ENCODE data around the gene SLC34A3. TPM values are rescaled to one million over a fixed set of nuclear protein-coding genes. Genes with fewer than 3 reads are reported as not detected.

SLC34A3 gene
- not detected for polyA plus RNA-seq

DNA sequence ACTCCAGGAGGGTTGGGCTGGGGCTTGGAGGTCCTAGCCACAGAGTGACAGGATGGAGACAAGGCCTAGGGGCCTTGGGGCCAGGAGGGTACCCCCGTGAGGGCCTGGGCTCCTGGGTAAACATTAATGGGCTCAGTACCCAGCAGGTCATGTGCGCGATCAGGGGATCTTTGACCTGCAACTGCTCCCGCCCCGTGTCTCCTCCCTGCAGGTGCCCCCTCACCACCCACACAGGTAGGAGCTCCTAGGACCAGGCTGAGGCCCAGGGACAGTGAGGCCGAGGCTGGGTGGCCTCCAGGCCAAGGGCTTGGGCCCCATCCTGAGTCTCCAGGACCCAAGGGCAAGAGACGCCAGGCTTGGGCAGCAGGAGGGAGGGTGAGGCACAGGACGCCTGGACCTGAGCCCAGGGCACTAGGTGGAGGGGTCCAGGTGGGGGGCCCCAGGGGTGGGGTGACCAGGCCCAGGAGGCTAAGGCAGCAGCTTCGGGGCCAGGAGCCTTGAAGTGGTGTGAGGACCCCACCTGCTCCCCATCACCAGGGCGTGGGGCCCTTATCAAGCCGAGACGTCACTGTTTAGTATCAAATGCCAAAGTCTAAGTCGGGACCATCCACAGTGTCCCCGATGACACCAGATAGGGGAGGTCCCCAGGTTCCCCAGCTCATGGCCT, at the start of gene SLC34A3:
Gene SLC34A3, plus strand, starts transcription at position 197 of the 667 bp plus-strand sequence. CDS start 802 bp downstream, outside the sequence.
- H3K36me3 Mint-ChIP-seq, result no peaks in the 10 kb centered on the region
- H3K27ac Mint-ChIP-seq, result no peak within 1 kb of the TSS
- H3K9me3 Mint-ChIP-seq, result no peaks in the 10 kb centered on the region
- DNase-seq, result no peak
- H3K4me1 Mint-ChIP-seq, result no peaks in the 10 kb centered on the region
- H3K4me3 Mint-ChIP-seq, result no peak within 1 kb of the TSS
- H3K27me3 Mint-ChIP-seq (ENCODE audit: low read depth in 3 of 3), result peaks cover 0 to 9% (median 2%) of the 10 kb centered on the region in 3 donors

DNA sequence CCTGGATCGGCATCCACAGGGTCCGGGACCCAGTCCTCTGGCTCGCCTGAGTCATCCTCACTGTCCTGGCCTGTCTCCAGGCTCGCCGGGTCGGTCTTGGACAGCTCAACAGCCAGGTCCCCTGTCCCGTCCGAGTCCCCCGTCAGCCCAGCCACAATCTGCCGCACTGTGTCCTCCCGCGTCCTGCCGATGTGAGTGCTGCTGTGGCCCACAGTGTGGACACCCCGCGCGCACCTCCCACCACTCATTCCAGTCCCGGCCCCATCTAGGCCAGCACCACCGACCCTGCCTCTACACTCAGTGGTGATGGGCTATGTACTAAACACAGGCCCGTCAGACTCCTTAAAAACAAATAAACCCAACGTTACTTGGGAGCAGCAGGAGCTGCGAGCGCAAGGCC, 49.0 kb upstream of the SLC34A3 start:
- Mint-ChIP-seq H3K36me3 (peaks cover 4 to 22% (median 5%) of the 10 kb centered on the region in 3 donors), H3K27ac (no peak overlapping the region), H3K27me3 (ENCODE audit: low read depth in 3 of 3) (peaks cover 0 to 6% (median 3%) of the 10 kb centered on the region in 3 donors), H3K4me3 (no peak overlapping the region), H3K4me1 (peaks cover 10 to 15% of the 10 kb centered on the region in 2 donors), H3K9me3 (no peaks in the 10 kb centered on the region)
- no peak for DNase-seq

GRCh38 chr9:137182836-137183235, 47.9 kb upstream of the SLC34A3 start:
- H3K27me3 Mint-ChIP-seq (ENCODE audit: low read depth in 3 of 3), result peaks cover 0 to 9% (median 4%) of the 10 kb centered on the region in 3 donors
- no peak overlapping the region for H3K4me3 Mint-ChIP-seq
- H3K9me3 Mint-ChIP-seq, result no peaks in the 10 kb centered on the region
- peaks cover 22 to 27% of the 10 kb centered on the region in 2 donors for H3K4me1 Mint-ChIP-seq
- H3K27ac Mint-ChIP-seq, result no peak overlapping the region
- no peak for DNase-seq
- peaks cover 4 to 16% (median 5%) of the 10 kb centered on the region in 3 donors for H3K36me3 Mint-ChIP-seq

- DNase-seq, result no peak
- Mint-ChIP-seq H3K36me3 (peaks cover 4 to 15% (median 5%) of the 10 kb centered on the region in 3 donors), H3K27me3 (ENCODE audit: low read depth in 3 of 3) (peaks cover 2 to 15% (median 10%) of the 10 kb centered on the region in 3 donors), H3K9me3 (no peaks in the 10 kb centered on the region), H3K4me3 (peak overlapping the region in 3 of 5 donors; percentile 19 to 49 (median 20)), H3K4me1 (peaks cover 26 to 32% of the 10 kb centered on the region in 2 donors), H3K27ac (no peak overlapping the region)
These were observed 46.6 kb upstream of the SLC34A3 start for GRCh38 chr9:137183980-137184595.

DNA sequence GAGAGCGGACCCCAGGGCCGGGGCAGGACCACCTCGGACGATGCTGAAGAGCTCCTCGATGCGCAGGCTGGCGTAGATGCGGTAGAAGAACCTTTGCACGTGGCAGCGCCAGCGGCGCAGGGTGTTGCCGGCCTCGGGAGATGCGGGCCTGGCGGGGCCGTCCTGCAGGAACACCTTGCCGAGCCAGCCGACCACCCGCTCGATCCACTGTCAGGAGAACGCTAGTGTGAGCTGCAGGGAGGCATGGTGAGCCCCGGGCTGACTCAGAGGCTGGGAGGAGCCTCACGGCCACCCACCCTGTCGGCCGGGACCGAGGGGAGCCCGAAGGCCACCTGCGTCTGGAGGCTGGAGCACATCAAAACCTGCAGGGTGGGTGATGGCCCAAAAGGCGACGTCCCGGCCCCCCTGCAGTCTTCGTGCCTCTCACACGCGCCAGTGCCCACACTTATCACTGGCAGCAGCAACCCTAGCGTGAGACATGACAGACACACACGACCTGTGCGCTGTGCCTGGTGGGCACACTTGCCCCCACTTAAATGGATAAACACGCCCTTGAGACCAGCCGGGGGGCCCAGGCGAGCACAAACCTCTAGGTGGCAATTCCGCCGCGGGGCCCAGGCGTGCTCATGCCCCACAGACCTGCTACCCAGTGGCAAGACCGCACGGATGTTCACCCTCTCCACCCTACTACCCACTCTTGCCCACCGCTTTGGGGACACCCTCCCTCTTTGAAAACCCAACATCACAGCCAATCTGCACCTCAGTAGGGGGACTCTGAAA, 45.6 kb upstream of the SLC34A3 start:
- Mint-ChIP-seq H3K4me1 (peaks cover 33 to 40% of the 10 kb centered on the region in 2 donors), H3K36me3 (peaks cover 4 to 15% (median 5%) of the 10 kb centered on the region in 3 donors), H3K27ac (peak overlapping the region in 1 of 6 donors; percentile 11), H3K4me3 (no peak overlapping the region), H3K9me3 (no peaks in the 10 kb centered on the region), H3K27me3 (ENCODE audit: low read depth in 3 of 3) (peaks cover 2 to 11% (median 10%) of the 10 kb centered on the region in 3 donors)
- DNase-seq, result no peak

DNA sequence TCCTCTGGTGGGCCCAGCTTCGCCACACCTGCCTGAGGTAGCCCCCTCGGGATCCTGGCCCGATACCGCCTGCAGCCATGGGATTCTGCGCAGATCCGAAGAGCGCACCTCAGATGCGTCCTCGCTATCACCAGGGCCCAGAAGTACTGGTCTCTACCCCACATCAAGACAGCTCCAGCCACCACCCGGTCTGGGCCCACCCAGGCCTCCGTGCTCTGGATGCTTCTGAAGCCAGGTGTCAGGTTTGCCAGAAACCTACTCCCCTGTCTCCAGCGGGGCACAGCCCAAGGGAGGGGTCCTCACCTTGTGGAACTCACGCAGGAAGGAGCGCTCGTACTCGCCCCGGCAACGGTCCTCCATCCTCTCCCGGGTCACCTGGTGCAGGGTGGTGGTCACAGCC, 44.8 kb upstream of the SLC34A3 start:
- Mint-ChIP-seq H3K4me3 (peak overlapping the region in 2 of 5 donors; percentile 18 to 91), H3K9me3 (no peaks in the 10 kb centered on the region), H3K27me3 (ENCODE audit: low read depth in 3 of 3) (peaks cover 2 to 11% (median 10%) of the 10 kb centered on the region in 3 donors), H3K4me1 (peaks cover 36 to 40% of the 10 kb centered on the region in 2 donors), H3K36me3 (peaks cover 4 to 15% (median 5%) of the 10 kb centered on the region in 3 donors), H3K27ac (no peak overlapping the region)
- no peak for DNase-seq

- H3K27me3 Mint-ChIP-seq (ENCODE audit: low read depth in 3 of 3), result peaks cover 2 to 14% (median 9%) of the 10 kb centered on the region in 3 donors
- H3K4me1 Mint-ChIP-seq, result peaks cover 38 to 40% of the 10 kb centered on the region in 2 donors
- H3K36me3 Mint-ChIP-seq, result peaks cover 4 to 15% (median 5%) of the 10 kb centered on the region in 3 donors
- H3K9me3 Mint-ChIP-seq, result no peaks in the 10 kb centered on the region
- peak overlapping the region in 4 of 5 donors; percentile 91 to 94 (median 94) for H3K4me3 Mint-ChIP-seq
- H3K27ac Mint-ChIP-seq, result peak overlapping the region in 2 of 6 donors; percentile 29 to 69
- no peak for DNase-seq
These were observed 44.3 kb upstream of the SLC34A3 start for GRCh38 chr9:137186385-137186784.

- peaks cover 38 to 40% of the 10 kb centered on the region in 2 donors for H3K4me1 Mint-ChIP-seq
- H3K27ac Mint-ChIP-seq, result peak overlapping the region; percentile 86 to 93 (median 91)
- peaks cover 2 to 14% (median 9%) of the 10 kb centered on the region in 3 donors for H3K27me3 Mint-ChIP-seq (ENCODE audit: low read depth in 3 of 3)
- no peak for DNase-seq
- H3K4me3 Mint-ChIP-seq, result peak overlapping the region; percentile 90 to 94 (median 93)
- no peaks in the 10 kb centered on the region for H3K9me3 Mint-ChIP-seq
- peaks cover 0 to 10% (median 4%) of the 10 kb centered on the region in 3 donors for H3K36me3 Mint-ChIP-seq
These were observed 43.3 kb upstream of the SLC34A3 start for GRCh38 chr9:137187386-137187785.

DNA sequence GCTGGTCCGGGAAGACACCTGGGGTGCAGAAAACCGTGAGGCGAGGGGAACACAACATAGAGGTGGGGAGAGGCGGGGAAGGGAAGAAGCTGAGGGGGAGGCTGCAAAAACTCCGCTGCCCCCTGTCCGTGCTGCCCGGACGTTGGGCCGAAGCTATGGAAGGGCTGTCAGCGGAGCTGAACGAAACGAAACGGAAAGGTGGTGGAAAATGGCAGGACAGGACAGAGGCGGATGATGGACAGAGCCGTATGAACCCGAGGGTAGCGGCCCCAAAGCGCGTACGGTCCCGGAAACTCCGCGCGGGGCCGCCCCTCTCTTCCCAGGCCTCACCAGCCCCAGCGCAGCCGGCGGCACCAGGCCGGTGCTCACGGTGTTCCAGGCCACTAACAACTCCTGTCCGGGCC, 42.6 kb upstream of the SLC34A3 start:
- H3K27me3 Mint-ChIP-seq (ENCODE audit: low read depth in 3 of 3), result peaks cover 2 to 14% (median 9%) of the 10 kb centered on the region in 3 donors
- DNase-seq, result no peak
- H3K4me3 Mint-ChIP-seq, result peak overlapping the region; percentile 90 to 94 (median 93)
- H3K9me3 Mint-ChIP-seq, result no peaks in the 10 kb centered on the region
- H3K27ac Mint-ChIP-seq, result peak overlapping the region; percentile 86 to 93 (median 93)
- peaks cover 0 to 10% (median 4%) of the 10 kb centered on the region in 3 donors for H3K36me3 Mint-ChIP-seq
- peaks cover 38 to 40% of the 10 kb centered on the region in 2 donors for H3K4me1 Mint-ChIP-seq

GRCh38 chr9:137188490-137189296, 42.0 kb upstream of the SLC34A3 start, which contains the start of the genes ANAPC2 and SSNA1:
TSS of gene ANAPC2 (minus strand) at chr9:137188560. CDS start at chr9:137188532, 28 bp downstream.
TSS of gene SSNA1 (plus strand) at chr9:137188676. CDS start at chr9:137188727, 51 bp downstream.
- DNase-seq, result peak; percentile 94 to 95 (median 95)
- Mint-ChIP-seq H3K9me3 (no peaks in the 10 kb centered on the region), H3K27ac (peak within 1 kb of the TSS; percentile 86 to 98 (median 96)), H3K4me3 (peak within 1 kb of the TSS; percentile 91 to 96 (median 94)), H3K4me1 (peaks cover 38 to 40% of the 10 kb centered on the region in 2 donors), H3K36me3 (peaks cover 0 to 6% (median 4%) of the 10 kb centered on the region in 3 donors), H3K27me3 (ENCODE audit: low read depth in 3 of 3) (peaks cover 2 to 14% (median 9%) of the 10 kb centered on the region in 3 donors)

- H3K36me3 Mint-ChIP-seq, result no peaks in the 10 kb centered on the region
- peak overlapping the region; percentile 86 to 98 (median 96) for H3K27ac Mint-ChIP-seq
- peaks cover 2 to 14% (median 9%) of the 10 kb centered on the region in 3 donors for H3K27me3 Mint-ChIP-seq (ENCODE audit: low read depth in 3 of 3)
- peaks cover 32 to 37% of the 10 kb centered on the region in 2 donors for H3K4me1 Mint-ChIP-seq
- no peak for DNase-seq
- no peaks in the 10 kb centered on the region for H3K9me3 Mint-ChIP-seq
- H3K4me3 Mint-ChIP-seq, result peak overlapping the region; percentile 89 to 96 (median 94)
These were observed 41.1 kb upstream of the SLC34A3 start for GRCh38 chr9:137189297-137190295.

All from immature natural killer cell (primary cell).